Astrocyte (in vitro differentiated cells and primary cell): Measurements from ENCODE around the gene MAGEB16. TPM values are rescaled to one million over a fixed set of nuclear protein-coding genes. Genes with fewer than 3 reads are reported as not detected.

Experiments used
- DNase-seq: peaks from one replicate; pipeline ENCODE4 v3.0.0-alpha.2; 2010; ENCODE audit warnings: low read depth
- FAIRE-seq: peaks from 2 replicates; lab custom pipeline; 2011; peaks lifted over from hg19 to GRCh38; lab: Jason Lieb, UNC
- H2AFZ ChIP-seq: 2 replicates; pipeline ENCODE4 v1.6.0; 2012; ENCODE audit warnings: low read depth, low read length, inconsistent platforms
- H3K27ac ChIP-seq: 2 replicates; pipeline ENCODE4 v1.5.1; 2011; ENCODE audit warnings: low read depth, low read length, inconsistent platforms
- H3K27me3 ChIP-seq: 2 replicates; pipeline ENCODE4 v1.6.0; 2011; ENCODE audit warnings: low read length, inconsistent platforms; ENCODE audit not compliant: insufficient read depth
- H3K36me3 ChIP-seq: 2 replicates; pipeline ENCODE4 v1.5.1; 2011; ENCODE audit warnings: low read length, inconsistent platforms; ENCODE audit not compliant: insufficient read depth
- H3K4me1 ChIP-seq: 2 replicates; pipeline ENCODE4 v1.5.1; 2011; ENCODE audit warnings: low read length, inconsistent platforms; ENCODE audit not compliant: insufficient read depth
- H3K4me2 ChIP-seq: 2 replicates; pipeline ENCODE4 v1.6.0; 2012; ENCODE audit warnings: low read length, inconsistent platforms
- H3K4me3 ChIP-seq: 2 replicates; pipeline ENCODE4 v1.5.1; 2011; ENCODE audit warnings: low read depth, mild to moderate bottlenecking, low read length, inconsistent platforms; ENCODE audit not compliant: insufficient read depth
- H3K79me2 ChIP-seq: 2 replicates; pipeline ENCODE4 v1.6.0; 2012; ENCODE audit warnings: mild to moderate bottlenecking, low read length, inconsistent platforms; ENCODE audit not compliant: insufficient read depth
- H3K9ac ChIP-seq: 2 replicates; pipeline ENCODE4 v1.6.0; 2012; ENCODE audit warnings: mild to moderate bottlenecking, low read length, inconsistent platforms
- H3K9me3 ChIP-seq: 2 replicates; pipeline ENCODE4 v1.5.1; 2012; ENCODE audit warnings: low read depth, mild to moderate bottlenecking, low read length, inconsistent platforms; ENCODE audit not compliant: insufficient read depth
- H4K20me1 ChIP-seq: 2 replicates; pipeline ENCODE4 v1.6.0; 2012; ENCODE audit warnings: low read length, inconsistent platforms; ENCODE audit not compliant: insufficient read depth
- H3K27ac Mint-ChIP-seq: one replicate; pipeline ENCODE4 v1.8.0; 2021; ENCODE audit warnings: mild to moderate bottlenecking, mixed read lengths; ENCODE audit not compliant: unreplicated experiment
- H3K27me3 Mint-ChIP-seq: one replicate; pipeline ENCODE4 v1.8.0; 2021; ENCODE audit warnings: low read depth, mixed read lengths; ENCODE audit not compliant: unreplicated experiment
- H3K36me3 Mint-ChIP-seq: one replicate; pipeline ENCODE4 v1.8.0; 2021; ENCODE audit warnings: low read depth, mixed read lengths; ENCODE audit not compliant: unreplicated experiment
- H3K4me1 Mint-ChIP-seq: one replicate; pipeline ENCODE4 v1.8.0; 2021; ENCODE audit warnings: low read depth, mixed read lengths; ENCODE audit not compliant: unreplicated experiment
- H3K4me3 Mint-ChIP-seq: one replicate; pipeline ENCODE4 v1.8.0; 2021; ENCODE audit warnings: mild to moderate bottlenecking, moderate library complexity, mixed read lengths; ENCODE audit not compliant: unreplicated experiment
- H3K9me3 Mint-ChIP-seq: one replicate; pipeline ENCODE4 v1.8.0; 2021; ENCODE audit warnings: mild to moderate bottlenecking, mixed read lengths; ENCODE audit not compliant: unreplicated experiment
- EZH2 ChIP-seq: IDR thresholded peaks from 2 replicates; pipeline ENCODE4 v1.6.1; 2012; ENCODE audit warnings: mild to moderate bottlenecking, low read length, inconsistent platforms; ENCODE audit not compliant: insufficient read depth
- total RNA-seq: library from RNA; stranded (reverse); gene quantifications from 2 replicates; pipeline ENCODE4 v1.2.1, GENCODE V29; 2021
- TF ChIP-seq, protein P1 (sequence below): IDR thresholded peaks from 2 replicates; pipeline ENCODE4 v1.5.1; 2011; ENCODE audit warnings: low read depth, mild to moderate bottlenecking, inconsistent platforms, low read length, moderate library complexity; ENCODE audit not compliant: insufficient read depth

MAGEB16 gene
- total RNA-seq, 1 donor from 2014 or later = not detected

DNA sequence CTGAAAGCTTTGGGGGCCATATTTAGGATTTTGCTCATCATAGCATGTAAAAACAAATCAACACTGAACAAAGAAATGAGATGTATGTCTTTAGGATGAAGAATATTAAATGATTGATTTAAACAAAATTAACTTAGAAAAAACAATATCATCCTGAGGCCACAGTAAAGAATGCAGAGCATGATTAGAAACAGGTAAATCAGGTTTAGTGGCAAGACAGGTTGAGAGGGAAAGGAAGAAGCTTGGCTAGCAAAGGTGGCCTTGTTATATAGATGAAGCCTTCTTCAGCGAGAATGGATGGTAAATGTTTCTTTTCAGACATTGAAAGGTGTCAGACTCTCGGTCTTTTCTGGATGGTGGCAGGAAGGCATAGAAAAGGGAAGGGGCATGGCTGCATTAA is 11.9 kb upstream of the MAGEB16 start:
- Mint-ChIP-seq H3K4me3 (no peak overlapping the region), H3K9me3 (no peaks in the 10 kb centered on the region), H3K27ac (no peak overlapping the region)

DNA sequence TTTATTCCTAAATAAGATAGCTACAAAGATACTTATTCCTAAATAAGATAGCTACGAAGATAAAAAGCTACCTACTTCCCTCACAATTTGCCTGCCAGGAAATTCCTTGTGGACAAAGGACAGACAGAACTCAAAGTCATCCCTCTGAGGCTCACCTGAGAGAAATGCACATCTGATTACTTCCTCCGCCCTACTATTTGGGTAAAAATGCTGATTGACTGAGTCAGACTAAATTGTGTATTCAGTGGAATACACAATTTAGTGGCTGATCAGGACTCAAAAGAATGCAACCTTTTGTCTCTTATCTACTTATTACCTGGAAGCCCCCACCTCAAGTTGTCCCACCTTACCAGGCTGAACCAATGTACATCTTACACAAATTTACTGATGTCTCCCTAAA is 10.3 kb upstream of the MAGEB16 start:
- Histone ChIP-seq H3K4me1 (no peaks in the 10 kb centered on the region), H3K79me2 (no peaks in the 10 kb centered on the region), H3K27me3 (no peaks in the 10 kb centered on the region), H3K36me3 (no peaks in the 10 kb centered on the region), H3K4me3 (no peak overlapping the region), H3K27ac (no peak overlapping the region), H4K20me1 (no peaks in the 10 kb centered on the region), H3K9ac (no peak overlapping the region), H3K9me3 (no peaks in the 10 kb centered on the region), H2AFZ (no peak overlapping the region), H3K4me2 (no peak overlapping the region)
- no peak for DNase-seq
- no peaks in the 10 kb centered on the region for H3K27me3 Mint-ChIP-seq
- no peaks in the 10 kb centered on the region for H3K36me3 Mint-ChIP-seq
- no peak overlapping the region for H3K27ac Mint-ChIP-seq
- H3K4me1 Mint-ChIP-seq = no peaks in the 10 kb centered on the region
- TF ChIP-seq EZH2 = no peak
- TF ChIP-seq, protein P1, sequence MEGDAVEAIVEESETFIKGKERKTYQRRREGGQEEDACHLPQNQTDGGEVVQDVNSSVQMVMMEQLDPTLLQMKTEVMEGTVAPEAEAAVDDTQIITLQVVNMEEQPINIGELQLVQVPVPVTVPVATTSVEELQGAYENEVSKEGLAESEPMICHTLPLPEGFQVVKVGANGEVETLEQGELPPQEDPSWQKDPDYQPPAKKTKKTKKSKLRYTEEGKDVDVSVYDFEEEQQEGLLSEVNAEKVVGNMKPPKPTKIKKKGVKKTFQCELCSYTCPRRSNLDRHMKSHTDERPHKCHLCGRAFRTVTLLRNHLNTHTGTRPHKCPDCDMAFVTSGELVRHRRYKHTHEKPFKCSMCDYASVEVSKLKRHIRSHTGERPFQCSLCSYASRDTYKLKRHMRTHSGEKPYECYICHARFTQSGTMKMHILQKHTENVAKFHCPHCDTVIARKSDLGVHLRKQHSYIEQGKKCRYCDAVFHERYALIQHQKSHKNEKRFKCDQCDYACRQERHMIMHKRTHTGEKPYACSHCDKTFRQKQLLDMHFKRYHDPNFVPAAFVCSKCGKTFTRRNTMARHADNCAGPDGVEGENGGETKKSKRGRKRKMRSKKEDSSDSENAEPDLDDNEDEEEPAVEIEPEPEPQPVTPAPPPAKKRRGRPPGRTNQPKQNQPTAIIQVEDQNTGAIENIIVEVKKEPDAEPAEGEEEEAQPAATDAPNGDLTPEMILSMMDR = no peak
- no peak overlapping the region for H3K4me3 Mint-ChIP-seq
- no peak for FAIRE-seq
- no peaks in the 10 kb centered on the region for H3K9me3 Mint-ChIP-seq

More for the DNA sequence above, 11.9 kb upstream of the MAGEB16 start:
- Histone ChIP-seq H3K9me3 (no peaks in the 10 kb centered on the region), H3K27ac (no peak overlapping the region), H3K27me3 (no peaks in the 10 kb centered on the region), H3K79me2 (no peaks in the 10 kb centered on the region), H3K4me2 (no peak overlapping the region), H3K9ac (no peak overlapping the region), H3K36me3 (no peaks in the 10 kb centered on the region), H3K4me3 (no peak overlapping the region), H2AFZ (no peak overlapping the region), H3K4me1 (no peaks in the 10 kb centered on the region), H4K20me1 (no peaks in the 10 kb centered on the region)
- Mint-ChIP-seq H3K4me1 (no peaks in the 10 kb centered on the region), H3K27me3 (no peaks in the 10 kb centered on the region), H3K36me3 (no peaks in the 10 kb centered on the region)
- DNase-seq (no peak), FAIRE-seq (no peak)
- TF ChIP-seq, protein P1 = no peak
- TF ChIP-seq EZH2 = no peak

- no peaks in the 10 kb centered on the region for H4K20me1 ChIP-seq
- no peaks in the 10 kb centered on the region for H3K79me2 ChIP-seq
- H3K4me1 ChIP-seq = no peaks in the 10 kb centered on the region
- H3K9me3 ChIP-seq = no peaks in the 10 kb centered on the region
- H3K27ac ChIP-seq = no peak overlapping the region
- DNase-seq (no peak), FAIRE-seq (no peak)
- Mint-ChIP-seq H3K4me3 (no peak overlapping the region), H3K36me3 (no peaks in the 10 kb centered on the region), H3K9me3 (no peaks in the 10 kb centered on the region), H3K27me3 (peaks cover 3% of the 10 kb centered on the region), H3K4me1 (no peaks in the 10 kb centered on the region), H3K27ac (no peak overlapping the region)
- H3K4me3 ChIP-seq = no peak overlapping the region
- H3K9ac ChIP-seq = no peak overlapping the region
- no peak overlapping the region for H3K4me2 ChIP-seq
- no peak for TF ChIP-seq EZH2
- TF ChIP-seq, protein P1 = no peak
- H2AFZ ChIP-seq = no peak overlapping the region
- no peaks in the 10 kb centered on the region for H3K27me3 ChIP-seq
- no peaks in the 10 kb centered on the region for H3K36me3 ChIP-seq
These were observed 2.3 kb downstream of the MAGEB16 start for GRCh38 chrX:35800474-35800873.
